Measurements from ENCODE around the gene CAMSAP2.

GRCh38 chr1:200888349-200888838 is 149.7 kb downstream of the CAMSAP2 start:
- TF ChIP-seq CTCF (IDR thresholded peaks at IDR 0.05; ENCODE audit: low read length) (no peak), EZH2 (IDR thresholded peaks at IDR 0.05; ENCODE audit: borderline replicate concordance, low read length) (no peak)
